DND-41 (cell line): ENCODE results near the gene OR4L1.
A peak's percentile ranks its signal among the peaks of the same experiment; 100 is the strongest.
"Not testable (repeated sequence)": the region's sequence is repeated elsewhere in the genome, so short reads cannot be mapped to it uniquely, and the experiment has no call there.

ENCODE experiments used
- ATAC-seq: fragments of 200-7000 bp; cut with Tn5 transposase; 3 replicates; pipeline ENCODE4 v1.9.1; 2021; ENCODE audit warnings: low read depth; ENCODE audit not compliant: insufficient read depth
- DNase-seq: peaks from one replicate; pipeline ENCODE4 v3.0.0-alpha.2; 2020
- H2AFZ ChIP-seq: 2 replicates; pipeline ENCODE4 v1.6.0; 2012; ENCODE audit warnings: low read depth, low read length
- H3K27ac ChIP-seq: 2 replicates; pipeline ENCODE4 v1.5.1; 2012; ENCODE audit warnings: low read length, inconsistent platforms
- H3K27me3 ChIP-seq: fragments of 200-600 bp; sonication (generic); 2 replicates; pipeline ENCODE4 v1.6.0; 2012; ENCODE audit warnings: low read length, mild to moderate bottlenecking, inconsistent platforms; ENCODE audit not compliant: insufficient read depth, poor library complexity
- H3K36me3 ChIP-seq: 2 replicates; pipeline ENCODE4 v1.5.1; 2012; ENCODE audit warnings: low read length, inconsistent platforms; ENCODE audit not compliant: insufficient read depth
- H3K4me1 ChIP-seq: 2 replicates; pipeline ENCODE4 v1.5.1; 2012; ENCODE audit warnings: mild to moderate bottlenecking, low read length; ENCODE audit not compliant: insufficient read depth
- H3K4me2 ChIP-seq: 2 replicates; pipeline ENCODE4 v1.6.0; 2012; ENCODE audit warnings: mild to moderate bottlenecking, moderate library complexity, low read length, inconsistent platforms; ENCODE audit not compliant: insufficient read depth
- H3K4me3 ChIP-seq, 2 experiments: fragments of 200-600 bp in 1 of 2; shearing (Covaris generic) in 1 of 2; 2 replicates each; pipeline ENCODE4 v1.5.1; 2012 to 2016; ENCODE audit warnings: inconsistent platforms in 2 of 2, low read length in 2 of 2, mild to moderate bottlenecking in 2 of 2, low read depth in 1 of 2, moderate library complexity in 1 of 2
- H3K79me2 ChIP-seq: 2 replicates; pipeline ENCODE4 v1.6.0; 2012; ENCODE audit warnings: low read length, inconsistent platforms; ENCODE audit not compliant: insufficient read depth
- H3K9ac ChIP-seq: 2 replicates; pipeline ENCODE4 v1.6.0; 2012; ENCODE audit warnings: low read depth, mild to moderate bottlenecking, inconsistent platforms, low read length, moderate library complexity
- H3K9me3 ChIP-seq: 2 replicates; pipeline ENCODE4 v1.5.1; 2012; ENCODE audit warnings: low read length, moderate library complexity, mild to moderate bottlenecking, inconsistent platforms; ENCODE audit not compliant: insufficient read depth, severe bottlenecking
- H4K20me1 ChIP-seq: 2 replicates; pipeline ENCODE4 v1.6.0; 2012; ENCODE audit warnings: low read length; ENCODE audit not compliant: insufficient read depth
- EZH2 ChIP-seq: IDR thresholded peaks from 3 replicates; pipeline ENCODE4 v1.6.1; 2012; ENCODE audit warnings: borderline replicate concordance, low read depth, mild to moderate bottlenecking, moderate library complexity, low read length, inconsistent platforms; ENCODE audit not compliant: severe bottlenecking
- TF ChIP-seq, protein P1 (sequence below): IDR thresholded peaks from 2 replicates; pipeline ENCODE4 v1.5.1; 2012; ENCODE audit warnings: borderline replicate concordance, low read length, moderate library complexity, mild to moderate bottlenecking; ENCODE audit not compliant: poor library complexity, severe bottlenecking; ENCODE audit errors: extremely low read depth

The OR4L1 gene

GRCh38 chr14:20092050-20092449 lies 32.2 kb downstream of the OR4L1 start:
- no peaks in the 10 kb centered on the region for H4K20me1 ChIP-seq
- no peak for DNase-seq
- ATAC-seq, result no peak
- no peak overlapping the region for H3K4me3 ChIP-seq
- no peaks in the 10 kb centered on the region for H3K79me2 ChIP-seq
- no peak overlapping the region for H2AFZ ChIP-seq
- H3K4me2 ChIP-seq, result no peak overlapping the region
- no peaks in the 10 kb centered on the region for H3K4me1 ChIP-seq
- no peaks in the 10 kb centered on the region for H3K9me3 ChIP-seq
- no peak overlapping the region for H3K27ac ChIP-seq
- no peak overlapping the region for H3K9ac ChIP-seq
- H3K36me3 ChIP-seq, result no peaks in the 10 kb centered on the region
- TF ChIP-seq, protein P1, sequence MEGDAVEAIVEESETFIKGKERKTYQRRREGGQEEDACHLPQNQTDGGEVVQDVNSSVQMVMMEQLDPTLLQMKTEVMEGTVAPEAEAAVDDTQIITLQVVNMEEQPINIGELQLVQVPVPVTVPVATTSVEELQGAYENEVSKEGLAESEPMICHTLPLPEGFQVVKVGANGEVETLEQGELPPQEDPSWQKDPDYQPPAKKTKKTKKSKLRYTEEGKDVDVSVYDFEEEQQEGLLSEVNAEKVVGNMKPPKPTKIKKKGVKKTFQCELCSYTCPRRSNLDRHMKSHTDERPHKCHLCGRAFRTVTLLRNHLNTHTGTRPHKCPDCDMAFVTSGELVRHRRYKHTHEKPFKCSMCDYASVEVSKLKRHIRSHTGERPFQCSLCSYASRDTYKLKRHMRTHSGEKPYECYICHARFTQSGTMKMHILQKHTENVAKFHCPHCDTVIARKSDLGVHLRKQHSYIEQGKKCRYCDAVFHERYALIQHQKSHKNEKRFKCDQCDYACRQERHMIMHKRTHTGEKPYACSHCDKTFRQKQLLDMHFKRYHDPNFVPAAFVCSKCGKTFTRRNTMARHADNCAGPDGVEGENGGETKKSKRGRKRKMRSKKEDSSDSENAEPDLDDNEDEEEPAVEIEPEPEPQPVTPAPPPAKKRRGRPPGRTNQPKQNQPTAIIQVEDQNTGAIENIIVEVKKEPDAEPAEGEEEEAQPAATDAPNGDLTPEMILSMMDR, result no peak
- TF ChIP-seq EZH2, result no peak
- H3K27me3 ChIP-seq, result no peaks in the 10 kb centered on the region

DNA sequence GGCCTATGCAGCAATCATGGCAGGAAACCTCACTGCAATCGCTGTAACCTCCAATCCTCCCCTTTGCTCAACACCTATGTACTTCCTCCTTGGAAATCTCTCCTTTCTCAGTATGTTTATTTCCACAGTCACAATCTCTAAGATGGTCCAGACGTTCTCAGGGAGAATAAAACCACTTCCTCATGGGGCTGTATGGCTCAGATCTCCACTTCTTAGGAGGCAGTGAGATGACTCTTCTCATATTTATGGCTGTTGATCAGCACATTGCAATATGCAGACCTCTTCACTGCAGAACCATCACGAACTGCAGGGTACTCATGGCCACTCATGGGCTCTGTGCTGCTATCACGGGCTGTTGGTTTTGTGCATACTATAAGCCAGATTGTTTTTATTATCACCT lies 33.6 kb downstream of the OR4L1 start:
- no peaks in the 10 kb centered on the region for H3K9me3 ChIP-seq
- H3K79me2 ChIP-seq, result no peaks in the 10 kb centered on the region
- no peaks in the 10 kb centered on the region for H3K36me3 ChIP-seq
- TF ChIP-seq, protein P1, result no peak
- TF ChIP-seq EZH2, result no peak
- 0 out of 3 replicates have a peak, but pooled peaks have one; percentile 33 for ATAC-seq
- H4K20me1 ChIP-seq, result no peaks in the 10 kb centered on the region
- no peaks in the 10 kb centered on the region for H3K4me1 ChIP-seq
- DNase-seq, result no peak
- H3K4me3 ChIP-seq, result no peak overlapping the region
- H2AFZ ChIP-seq, result no peak overlapping the region
- H3K27me3 ChIP-seq, result no peaks in the 10 kb centered on the region
- no peak overlapping the region for H3K27ac ChIP-seq
- no peak overlapping the region for H3K4me2 ChIP-seq
- no peak overlapping the region for H3K9ac ChIP-seq

DNA sequence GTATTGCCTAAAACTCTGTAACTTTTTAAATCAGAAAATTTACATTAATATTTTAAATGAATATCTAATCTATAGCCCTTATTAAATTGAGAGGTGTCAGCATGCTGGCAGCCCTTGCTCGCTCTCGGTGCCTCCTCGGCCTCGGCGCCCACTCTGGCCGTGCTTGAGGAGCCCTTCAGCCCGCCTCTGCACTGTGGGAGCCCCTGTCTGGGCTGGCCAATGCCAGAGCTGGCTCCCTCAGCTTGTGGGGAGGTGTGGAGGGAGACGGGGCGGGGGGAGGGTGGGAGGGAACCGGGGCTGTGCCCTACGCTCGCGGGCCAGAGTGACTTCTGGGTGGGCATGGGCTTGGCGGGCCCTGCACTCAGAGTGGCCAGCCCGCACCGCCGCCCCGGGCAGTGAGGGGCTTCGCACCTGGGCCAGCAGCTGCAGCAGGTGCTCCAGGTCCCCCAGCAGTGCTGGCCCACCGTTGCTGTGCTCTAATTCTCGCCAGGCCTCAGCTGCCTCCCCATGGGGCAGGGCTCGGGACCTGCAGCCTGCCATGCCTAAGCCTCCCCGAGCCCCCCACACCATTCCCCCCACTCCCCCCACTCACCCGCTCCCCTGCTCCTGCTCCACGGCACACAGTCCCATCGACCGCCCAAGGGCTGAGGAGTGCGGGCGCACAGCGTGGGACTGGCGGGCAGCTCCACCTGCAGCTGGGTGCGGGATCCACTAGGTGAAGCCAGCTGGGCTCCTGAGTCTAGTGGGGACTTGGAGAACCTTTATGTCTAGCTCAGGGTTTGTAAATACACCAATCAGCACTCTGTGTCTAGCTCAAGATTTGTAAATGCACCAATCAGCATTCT lies 39.3 kb downstream of the OR4L1 start:
- not testable (repeated sequence) for ATAC-seq, H3K27ac ChIP-seq, H4K20me1 ChIP-seq, H2AFZ ChIP-seq, H3K9me3 ChIP-seq, H3K9ac ChIP-seq, H3K4me2 ChIP-seq, H3K4me3 ChIP-seq, DNase-seq, H3K36me3 ChIP-seq, H3K79me2 ChIP-seq, H3K4me1 ChIP-seq, H3K27me3 ChIP-seq

DNA sequence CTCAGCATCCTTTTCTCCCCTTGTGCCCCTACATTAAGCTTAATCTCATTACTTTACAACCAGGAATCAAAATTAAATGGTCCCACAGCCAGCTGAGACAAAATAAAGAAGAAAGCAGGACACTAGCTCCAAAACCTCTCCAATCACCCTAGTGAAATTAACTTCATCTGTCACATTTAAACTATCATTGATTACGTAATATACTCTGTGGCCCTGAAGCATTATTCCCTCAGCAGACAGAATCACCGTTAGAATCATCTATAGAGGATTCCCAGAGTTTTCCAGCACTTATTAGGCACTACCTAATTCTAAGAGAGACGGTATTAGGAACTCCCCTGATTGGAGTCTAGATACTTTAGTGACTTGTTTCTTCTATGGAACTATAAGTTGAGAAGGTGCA lies 50.6 kb downstream of the OR4L1 start, which contains the start of gene OR4K17:
Gene OR4K17 (plus strand): TSS at position 302 of the 400 bp plus-strand sequence. CDS start 6,761 bp downstream, outside the sequence.
- no peaks in the 10 kb centered on the region for H4K20me1 ChIP-seq
- H3K9me3 ChIP-seq, result no peaks in the 10 kb centered on the region
- H3K9ac ChIP-seq, result no peak within 1 kb of the TSS
- H3K4me1 ChIP-seq, result no peaks in the 10 kb centered on the region
- TF ChIP-seq EZH2, result no peak
- H2AFZ ChIP-seq, result no peak within 1 kb of the TSS
- no peaks in the 10 kb centered on the region for H3K79me2 ChIP-seq
- H3K27ac ChIP-seq, result no peak within 1 kb of the TSS
- ATAC-seq, result no peak
- H3K4me2 ChIP-seq, result no peak within 1 kb of the TSS
- no peaks in the 10 kb centered on the region for H3K27me3 ChIP-seq
- no peak within 1 kb of the TSS for H3K4me3 ChIP-seq
- H3K36me3 ChIP-seq, result no peaks in the 10 kb centered on the region
- no peak for DNase-seq
